IMR-90 (cell line): ENCODE measurements around the gene INSM1.

ENCODE experiments used
- CEBPB ChIP-seq: IDR thresholded peaks from 2 replicates; pipeline ENCODE4 v1.6.1; 2012; ENCODE audit warnings: low read depth, low read length, improper control_type of control experiment
- CTCF ChIP-seq: conservative IDR thresholded peaks from 2 replicates; pipeline ENCODE4 v1.5.1; 2012; ENCODE audit warnings: mild to moderate bottlenecking, low read depth, low read length, improper control_type of control experiment
- ELK1 ChIP-seq: fragments of 150-350 bp; IDR thresholded peaks from 2 replicates; pipeline ENCODE4 v1.6.1; 2016; ENCODE audit warnings: low read depth, mild to moderate bottlenecking, low read length, moderate library complexity, borderline replicate concordance
- MAFK ChIP-seq: IDR thresholded peaks from 2 replicates; pipeline ENCODE4 v1.6.1; 2012; ENCODE audit warnings: low read depth, low read length, improper control_type of control experiment
- MAZ ChIP-seq: IDR thresholded peaks from 2 replicates; pipeline ENCODE4 v1.6.1; 2012; ENCODE audit warnings: low read depth, mild to moderate bottlenecking, low read length, improper control_type of control experiment, moderate library complexity, borderline replicate concordance
- NFE2L2 ChIP-seq: fragments of 150-350 bp; IDR thresholded peaks from 2 replicates; pipeline ENCODE4 v1.6.1; 2016; ENCODE audit warnings: low read depth, mild to moderate bottlenecking, low read length
- POLR2A ChIP-seq: IDR thresholded peaks from 2 replicates; pipeline ENCODE4 v1.6.1; 2012; ENCODE audit warnings: mild to moderate bottlenecking, low read depth, low read length
- RAD21 ChIP-seq: IDR thresholded peaks from 2 replicates; pipeline ENCODE4 v1.6.1; 2012; ENCODE audit warnings: low read length, improper control_type of control experiment
- SMC3 ChIP-seq: fragments of 150-350 bp; IDR thresholded peaks from 2 replicates; pipeline ENCODE4 v1.6.1; 2016; ENCODE audit warnings: low read depth, mild to moderate bottlenecking, antibody characterized with exemption, low read length, moderate library complexity

DNA sequence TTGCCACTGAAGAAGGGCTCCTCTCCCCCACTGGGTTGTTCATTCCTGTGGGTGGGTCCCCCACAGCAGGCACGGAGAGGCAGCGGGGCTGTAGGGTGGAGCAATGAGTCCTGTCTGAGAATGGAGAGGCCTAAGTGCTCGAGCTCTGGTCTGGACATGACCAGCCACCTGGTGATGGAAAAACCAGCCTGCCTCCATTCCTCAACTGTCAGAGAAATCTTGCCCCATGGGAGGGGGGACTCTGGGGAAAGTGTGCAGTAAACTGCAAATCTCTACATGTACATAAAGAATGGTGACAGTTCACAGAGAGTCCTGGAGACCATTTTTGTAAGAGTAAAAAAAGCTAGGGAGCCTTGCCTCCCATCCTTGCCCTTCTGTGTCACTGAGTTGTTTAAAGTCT is 34.1 kb downstream of the INSM1 start:
- TF ChIP-seq CTCF: no peak
- no peak for TF ChIP-seq POLR2A
- TF ChIP-seq MAFK: no peak
- TF ChIP-seq NFE2L2: no peak
- no peak for TF ChIP-seq ELK1
- TF ChIP-seq RAD21: no peak
- no peak for TF ChIP-seq MAZ
- no peak for TF ChIP-seq CEBPB
- TF ChIP-seq SMC3: no peak
